HEK293 (cell line): ENCODE data around the gene PDE10A.

Source experiments
- CTCF ChIA-PET: fragments of 350-600 bp; formaldehyde crosslinking; extraction: SDS; loops from one replicate; lab custom pipeline; 2021; ENCODE audit warnings: antibody characterized with exemption; lab: Yijun Ruan, JAX
- POLR2A ChIA-PET: fragments of 300-600 bp; formaldehyde crosslinking; extraction: SDS; loops from one replicate; lab custom pipeline; 2020; ENCODE audit warnings: antibody characterized with exemption, inconsistent platforms; lab: Yijun Ruan, JAX
- H3K27ac ChIP-seq: fragments of 200-500 bp; sonication (Bioruptor generic); 2 replicates; pipeline ENCODE4 v1.5.1; 2014; ENCODE audit warnings: low read depth, low read length, control low read depth, inconsistent platforms; ENCODE audit errors: extremely low read depth
- H3K36me3 ChIP-seq, 2 experiments: fragments of 200-500 bp in 1 of 2; sonication (Bioruptor generic) in 1 of 2; 1 replicate in 1 of 2; 2 replicates in 1 of 2; pipeline ENCODE4 v1.5.1; 2014 to 2017; ENCODE audit warnings: inconsistent platforms in 2 of 2, low read length in 2 of 2; ENCODE audit not compliant: control insufficient read depth in 2 of 2, insufficient read depth in 1 of 2
- H3K4me1 ChIP-seq: fragments of 200-500 bp; sonication (Bioruptor generic); 2 replicates; pipeline ENCODE4 v1.5.1; 2014; ENCODE audit warnings: mild to moderate bottlenecking, low read length, inconsistent platforms; ENCODE audit not compliant: control insufficient read depth, insufficient read depth
- H3K4me3 ChIP-seq: 2 replicates; pipeline ENCODE4 v1.5.1; 2011; ENCODE audit warnings: low read depth, mild to moderate bottlenecking, control low read depth, low read length, moderate library complexity
- H3K9me3 ChIP-seq: fragments of 200-500 bp; sonication (Bioruptor generic); 2 replicates; pipeline ENCODE4 v1.5.1; 2014; ENCODE audit warnings: low read depth, low read length, inconsistent platforms; ENCODE audit not compliant: control insufficient read depth, insufficient read depth
- BCL11A ChIP-seq: fragments of 450-650 bp; formaldehyde crosslinking; IDR thresholded peaks from 2 replicates; pipeline ENCODE4 v1.5.1; 2016; ENCODE audit warnings: low read depth, missing biosample characterization, missing genetic modification characterization
- KLF10 ChIP-seq: fragments of 450-650 bp; IDR thresholded peaks from 2 replicates; pipeline ENCODE4 v1.5.1; 2018; ENCODE audit warnings: missing biosample characterization, mild to moderate bottlenecking, missing genetic modification characterization
- PBX3 ChIP-seq: sonication (generic); formaldehyde crosslinking; IDR thresholded peaks from 2 replicates; pipeline ENCODE4 v1.8.1; 2022; ENCODE audit warnings: mild to moderate bottlenecking, moderate library complexity, missing genetic modification reagents
- SALL2 ChIP-seq: fragments of 450-650 bp; formaldehyde crosslinking; IDR thresholded peaks from 2 replicates; pipeline ENCODE4 v1.5.0; 2017; ENCODE audit warnings: missing biosample characterization, mild to moderate bottlenecking, missing genetic modification characterization, borderline replicate concordance
- YY2 ChIP-seq: fragments of 450-650 bp; formaldehyde crosslinking; IDR thresholded peaks from 2 replicates; pipeline ENCODE4 v1.5.1; 2016; ENCODE audit warnings: missing biosample characterization, missing genetic modification characterization
- ZFP3 ChIP-seq: fragments of 450-650 bp; formaldehyde crosslinking; IDR thresholded peaks from 2 replicates; pipeline ENCODE4 v1.5.1; 2016; ENCODE audit warnings: low read depth, missing biosample characterization, missing genetic modification characterization
- ZFP41 ChIP-seq: fragments of 450-650 bp; formaldehyde crosslinking; IDR thresholded peaks from 2 replicates; pipeline ENCODE4 v1.5.1; 2016; ENCODE audit warnings: missing biosample characterization, missing genetic modification characterization, borderline replicate concordance
- ZNF132 ChIP-seq: fragments of 450-650 bp; formaldehyde crosslinking; IDR thresholded peaks from 2 replicates; pipeline ENCODE4 v1.5.1; 2017; ENCODE audit warnings: missing biosample characterization, missing genetic modification characterization, borderline replicate concordance
- ZNF133 ChIP-seq: fragments of 450-650 bp; formaldehyde crosslinking; IDR thresholded peaks from 2 replicates; pipeline ENCODE4 v1.5.1; 2016; ENCODE audit warnings: missing biosample characterization, missing genetic modification characterization
- ZNF175 ChIP-seq: fragments of 450-650 bp; formaldehyde crosslinking; IDR thresholded peaks from 2 replicates; pipeline ENCODE4 v1.5.1; 2016; ENCODE audit warnings: missing biosample characterization, missing genetic modification characterization
- ZNF266 ChIP-seq: fragments of 450-650 bp; formaldehyde crosslinking; IDR thresholded peaks from 2 replicates; pipeline ENCODE4 v1.5.1; 2016; ENCODE audit warnings: missing biosample characterization, missing genetic modification characterization, low read depth
- ZNF280D ChIP-seq: fragments of 450-650 bp; formaldehyde crosslinking; IDR thresholded peaks from 2 replicates; pipeline ENCODE4 v1.5.1; 2016; ENCODE audit warnings: missing biosample characterization, missing genetic modification characterization
- ZNF350 ChIP-seq: fragments of 450-650 bp; formaldehyde crosslinking; IDR thresholded peaks from 2 replicates; pipeline ENCODE4 v1.5.0; 2017; ENCODE audit warnings: missing biosample characterization, mild to moderate bottlenecking, missing genetic modification characterization
- ZNF394 ChIP-seq: fragments of 450-650 bp; formaldehyde crosslinking; IDR thresholded peaks from 2 replicates; pipeline ENCODE4 v1.5.1; 2016; ENCODE audit warnings: missing biosample characterization, missing genetic modification characterization, mild to moderate bottlenecking, moderate library complexity, borderline replicate concordance
- ZNF449 ChIP-seq: fragments of 450-650 bp; formaldehyde crosslinking; IDR thresholded peaks from 2 replicates; pipeline ENCODE4 v1.5.1; 2017; ENCODE audit warnings: missing biosample characterization, mild to moderate bottlenecking, missing genetic modification characterization, moderate library complexity
- ZNF501 ChIP-seq: fragments of 450-650 bp; formaldehyde crosslinking; IDR thresholded peaks from 2 replicates; pipeline ENCODE4 v1.5.1; 2016; ENCODE audit warnings: missing biosample characterization, missing genetic modification characterization
- ZNF544 ChIP-seq: fragments of 450-650 bp; formaldehyde crosslinking; IDR thresholded peaks from 2 replicates; pipeline ENCODE4 v1.5.0; 2017; ENCODE audit warnings: missing biosample characterization, missing genetic modification characterization
- ZNF560 ChIP-seq: fragments of 450-650 bp; formaldehyde crosslinking; IDR thresholded peaks from 2 replicates; pipeline ENCODE4 v1.5.1; 2017; ENCODE audit warnings: missing biosample characterization, missing genetic modification characterization, borderline replicate concordance
- ZNF596 ChIP-seq: fragments of 450-650 bp; IDR thresholded peaks from 2 replicates; pipeline ENCODE4 v1.5.0; 2018; ENCODE audit warnings: missing biosample characterization, mild to moderate bottlenecking, missing genetic modification characterization, moderate library complexity
- ZNF626 ChIP-seq: fragments of 450-650 bp; sonication (Bioruptor Pico); formaldehyde crosslinking; IDR thresholded peaks from 2 replicates; pipeline ENCODE4 v1.5.1; 2018; ENCODE audit warnings: missing biosample characterization, missing genetic modification characterization, inconsistent platforms
- ZNF629 ChIP-seq: fragments of 450-650 bp; formaldehyde crosslinking; IDR thresholded peaks from 2 replicates; pipeline ENCODE4 v1.5.1; 2017; ENCODE audit warnings: missing biosample characterization, missing genetic modification characterization
- ZNF645 ChIP-seq: fragments of 450-650 bp; formaldehyde crosslinking; IDR thresholded peaks from 2 replicates; pipeline ENCODE4; 2016; ENCODE audit warnings: missing biosample characterization, missing genetic modification characterization
- ZNF830 ChIP-seq: fragments of 450-650 bp; IDR thresholded peaks from 2 replicates; pipeline ENCODE4 v1.5.0; 2018; ENCODE audit warnings: missing biosample characterization, missing genetic modification characterization, low read depth, mild to moderate bottlenecking, moderate library complexity

The PDE10A gene

GRCh38 chr6:165301372-165302246, 361.4 kb downstream of the PDE10A start:
- CTCF ChIA-PET, result no interaction called here
- POLR2A ChIA-PET, result no interaction called here

GRCh38 chr6:165300422-165300936, 362.6 kb downstream of the PDE10A start:
- no peak for TF ChIP-seq ZNF394 (tag by site-specific recombination)
- no peak for TF ChIP-seq KLF10
- TF ChIP-seq ZFP3, result no peak
- TF ChIP-seq ZNF266 (tag by site-specific recombination), result no peak
- TF ChIP-seq ZNF544 (tag by site-specific recombination), result no peak
- no peak for TF ChIP-seq YY2 (tag by site-specific recombination)
- TF ChIP-seq ZNF626 (tag by site-specific recombination), result no peak
- TF ChIP-seq ZFP41 (tag by site-specific recombination), result no peak
- no peak for TF ChIP-seq ZNF645 (tag by site-specific recombination)
- no peak for TF ChIP-seq ZNF830
- TF ChIP-seq ZNF280D (tag by site-specific recombination), result no peak
- TF ChIP-seq ZNF350 (tag by site-specific recombination), result no peak
- TF ChIP-seq ZNF501 (tag by site-specific recombination), result no peak
- TF ChIP-seq ZNF133 (tag by site-specific recombination), result no peak
- TF ChIP-seq, all 188 proteins: peak for 0
- Histone ChIP-seq H3K27ac (no peak overlapping the region), H3K4me3 (no peak overlapping the region), H3K4me1 (no peaks in the 10 kb centered on the region), H3K36me3 (no peaks in the 10 kb centered on the region), H3K9me3 (no peaks in the 10 kb centered on the region)
- ChIA-PET POLR2A (no interaction called here), CTCF (no interaction called here)

More at GRCh38 chr6:165301372-165302246, 361.4 kb downstream of the PDE10A start:
- no peaks in the 10 kb centered on the region for H3K4me1 ChIP-seq
- TF ChIP-seq PBX3 (no peak), BCL11A (no peak), ZNF629 (no peak), ZNF449 (no peak), SALL2 (tag by site-specific recombination) (no peak), ZNF560 (tag by site-specific recombination) (no peak), ZNF175 (tag by site-specific recombination) (no peak), ZNF132 (tag by site-specific recombination) (no peak), ZNF596 (tag by site-specific recombination) (no peak), ZFP3 (no peak)
- no peak overlapping the region for H3K27ac ChIP-seq
- H3K4me3 ChIP-seq, result no peak overlapping the region
- H3K9me3 ChIP-seq, result no peaks in the 10 kb centered on the region
- no peaks in the 10 kb centered on the region for H3K36me3 ChIP-seq
